ENCODE measurements around the gene EPDR1.

DNA sequence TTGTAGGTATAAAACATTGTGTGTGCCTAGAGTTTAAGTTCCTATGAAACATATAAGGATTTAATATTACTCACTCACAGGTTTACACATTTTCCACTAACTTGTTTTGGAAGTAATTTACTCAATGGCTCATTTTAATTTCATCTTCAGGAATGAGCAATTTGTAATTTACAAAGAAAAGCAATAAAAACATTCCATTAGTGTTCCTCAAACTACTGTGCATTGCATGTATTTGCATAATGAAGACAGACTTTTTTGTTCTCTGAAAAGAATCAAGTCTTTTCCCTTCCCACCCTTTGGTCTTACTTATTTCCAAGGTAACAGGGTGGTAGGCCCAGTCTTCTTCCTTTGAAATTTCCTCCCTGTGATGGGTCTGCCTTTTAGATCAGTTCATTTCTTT lies 61.2 kb downstream of the EPDR1 start:
- TF ChIP-seq, protein P1, sequence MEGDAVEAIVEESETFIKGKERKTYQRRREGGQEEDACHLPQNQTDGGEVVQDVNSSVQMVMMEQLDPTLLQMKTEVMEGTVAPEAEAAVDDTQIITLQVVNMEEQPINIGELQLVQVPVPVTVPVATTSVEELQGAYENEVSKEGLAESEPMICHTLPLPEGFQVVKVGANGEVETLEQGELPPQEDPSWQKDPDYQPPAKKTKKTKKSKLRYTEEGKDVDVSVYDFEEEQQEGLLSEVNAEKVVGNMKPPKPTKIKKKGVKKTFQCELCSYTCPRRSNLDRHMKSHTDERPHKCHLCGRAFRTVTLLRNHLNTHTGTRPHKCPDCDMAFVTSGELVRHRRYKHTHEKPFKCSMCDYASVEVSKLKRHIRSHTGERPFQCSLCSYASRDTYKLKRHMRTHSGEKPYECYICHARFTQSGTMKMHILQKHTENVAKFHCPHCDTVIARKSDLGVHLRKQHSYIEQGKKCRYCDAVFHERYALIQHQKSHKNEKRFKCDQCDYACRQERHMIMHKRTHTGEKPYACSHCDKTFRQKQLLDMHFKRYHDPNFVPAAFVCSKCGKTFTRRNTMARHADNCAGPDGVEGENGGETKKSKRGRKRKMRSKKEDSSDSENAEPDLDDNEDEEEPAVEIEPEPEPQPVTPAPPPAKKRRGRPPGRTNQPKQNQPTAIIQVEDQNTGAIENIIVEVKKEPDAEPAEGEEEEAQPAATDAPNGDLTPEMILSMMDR (optimal IDR thresholded peaks at IDR 0.05 in 1 of 3, IDR thresholded peaks at IDR 0.05 in 1 of 3, conservative IDR thresholded peaks at IDR 0.05 in 1 of 3; ENCODE audit: extremely low read depth in 1 of 3, insufficient read depth in 2 of 3, low read length in 3 of 3) = no peak
- no peak for TF ChIP-seq EZH2 (IDR thresholded peaks at IDR 0.05; ENCODE audit: low read length)
